GM10847 (cell line): ENCODE data around the gene NAPEPLD.

Experiments used
- POLR2A ChIP-seq: IDR thresholded peaks from 2 replicates; pipeline ENCODE4 v1.6.1; 2011; ENCODE audit not compliant: insufficient read length; ENCODE audit errors: extremely low read depth

NAPEPLD gene

DNA sequence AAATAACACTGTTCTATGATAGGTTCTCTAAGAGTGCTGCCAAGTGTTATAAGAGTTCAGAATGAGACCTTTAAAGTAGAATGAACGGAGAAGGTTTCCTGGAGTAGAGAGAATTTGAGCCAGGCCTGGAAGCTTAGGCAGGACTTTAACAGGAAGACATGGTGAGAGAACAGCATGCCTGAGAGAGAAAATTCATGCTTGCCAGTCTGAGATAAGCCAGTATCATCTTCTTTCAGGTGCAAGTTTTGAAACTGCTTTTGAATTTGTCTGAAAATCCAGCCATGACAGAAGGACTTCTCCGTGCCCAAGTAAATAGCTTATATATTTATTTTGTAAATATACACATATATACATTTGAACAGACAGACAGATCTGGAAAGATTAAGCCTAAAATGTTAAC, 51.9 kb downstream of the NAPEPLD start:
- no peak for TF ChIP-seq POLR2A

- no peak for TF ChIP-seq POLR2A
Observed at GRCh38 chr7:103094102-103094501, 54.8 kb downstream of the NAPEPLD start.

GRCh38 chr7:103093429-103093828, 55.5 kb downstream of the NAPEPLD start:
- no peak for TF ChIP-seq POLR2A

GRCh38 chr7:103083210-103083609, 65.7 kb downstream of the NAPEPLD start:
- TF ChIP-seq POLR2A = no peak

GRCh38 chr7:103082497-103082896, 66.4 kb downstream of the NAPEPLD start:
- TF ChIP-seq POLR2A = no peak

GRCh38 chr7:103080923-103081322, 68.0 kb downstream of the NAPEPLD start:
- TF ChIP-seq POLR2A = no peak

- TF ChIP-seq POLR2A = no peak
Observed at GRCh38 chr7:103079836-103080235, 69.1 kb downstream of the NAPEPLD start.

- TF ChIP-seq POLR2A = no peak
Observed at GRCh38 chr7:103077318-103077717, 71.6 kb downstream of the NAPEPLD start.

- TF ChIP-seq POLR2A = no peak
Observed at GRCh38 chr7:103076764-103077163, 72.1 kb downstream of the NAPEPLD start.

DNA sequence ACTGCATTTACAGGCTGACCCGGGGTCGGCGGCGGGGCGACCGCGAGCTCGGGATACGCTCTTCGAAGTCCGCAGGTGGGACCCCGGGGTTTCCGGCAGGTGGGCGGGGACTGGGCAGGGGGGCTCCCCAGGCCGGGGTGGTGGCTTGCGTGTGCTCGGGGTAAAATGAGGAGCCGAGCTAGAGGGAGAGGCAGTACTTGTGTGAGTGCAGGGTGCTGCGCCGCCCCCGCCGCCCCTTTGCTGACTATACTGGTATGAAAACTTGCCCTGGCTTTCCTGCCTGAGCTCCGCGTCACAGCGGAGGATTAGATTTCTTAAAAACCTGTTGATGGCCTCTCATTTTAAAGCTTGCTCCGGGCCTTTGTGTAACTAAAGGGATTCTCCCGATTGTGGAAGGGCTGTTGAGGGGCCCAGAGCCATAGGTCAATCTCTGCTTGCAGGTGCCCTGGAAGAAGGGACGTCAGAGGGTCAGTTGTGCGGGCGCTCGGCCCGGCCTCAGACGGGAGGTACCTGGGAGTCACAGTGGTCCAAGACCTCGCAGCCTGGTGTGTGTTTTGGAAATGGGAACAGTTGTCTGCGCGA, 73.5 kb downstream of the NAPEPLD start:
- TF ChIP-seq POLR2A = peak; percentile 3

GRCh38 chr7:103074519-103075336, 74.2 kb downstream of the NAPEPLD start, which contains the start of the genes ARMC10 and FBXL13:
ARMC10 (plus strand) TSS chr7:103075140; CDS start chr7:103075273, 133 bp downstream.
FBXL13 (minus strand) TSS chr7:103074796.
- peak; percentile 54 for TF ChIP-seq POLR2A

DNA sequence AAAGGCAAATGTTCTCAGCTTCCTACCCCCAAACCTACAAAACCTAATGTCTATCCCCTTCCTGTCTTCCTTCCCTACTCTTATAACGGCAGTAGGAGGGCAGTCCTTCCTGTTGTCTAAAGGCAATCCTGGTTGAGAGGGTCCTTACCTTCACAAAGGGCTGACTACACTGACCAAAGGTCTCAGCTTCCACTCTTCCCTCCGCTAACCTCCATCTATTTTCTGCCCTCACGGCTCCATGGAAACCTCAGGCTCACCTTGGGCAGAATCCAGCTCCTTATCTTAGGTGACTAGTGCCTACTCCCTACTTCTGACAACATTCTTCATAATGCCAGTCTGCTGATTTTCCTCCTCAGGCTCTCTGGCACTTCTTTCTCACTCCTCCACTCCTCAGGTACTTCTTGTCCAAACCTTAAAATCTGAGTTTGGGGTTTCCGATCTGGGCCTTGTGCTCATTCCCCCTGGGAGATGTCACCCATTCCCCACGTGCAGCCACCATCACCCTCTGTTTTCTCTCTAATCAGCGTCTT, 74.8 kb downstream of the NAPEPLD start:
- no peak for TF ChIP-seq POLR2A

DNA sequence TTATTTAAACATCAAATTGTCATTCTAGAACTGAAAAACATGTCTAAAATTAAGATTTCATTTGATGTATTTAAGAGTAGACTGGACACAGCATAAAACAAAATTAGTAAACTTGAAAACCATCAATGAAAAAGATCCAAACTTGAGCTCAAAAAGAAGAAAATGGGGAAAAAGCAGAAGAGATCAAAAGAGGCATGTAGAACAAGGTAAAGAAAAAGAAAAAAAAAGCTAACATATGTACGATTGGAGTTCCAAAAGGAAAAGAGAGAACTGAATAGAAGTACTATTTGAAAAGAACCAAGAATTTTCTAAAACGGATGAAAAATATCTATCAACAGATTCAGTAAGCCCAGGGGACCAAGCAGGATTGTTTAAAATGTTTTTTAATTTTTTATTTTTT, 77.9 kb downstream of the NAPEPLD start:
- TF ChIP-seq POLR2A = no peak

- no peak for TF ChIP-seq POLR2A
Observed at GRCh38 chr7:103068414-103069403, 80.2 kb downstream of the NAPEPLD start.

DNA sequence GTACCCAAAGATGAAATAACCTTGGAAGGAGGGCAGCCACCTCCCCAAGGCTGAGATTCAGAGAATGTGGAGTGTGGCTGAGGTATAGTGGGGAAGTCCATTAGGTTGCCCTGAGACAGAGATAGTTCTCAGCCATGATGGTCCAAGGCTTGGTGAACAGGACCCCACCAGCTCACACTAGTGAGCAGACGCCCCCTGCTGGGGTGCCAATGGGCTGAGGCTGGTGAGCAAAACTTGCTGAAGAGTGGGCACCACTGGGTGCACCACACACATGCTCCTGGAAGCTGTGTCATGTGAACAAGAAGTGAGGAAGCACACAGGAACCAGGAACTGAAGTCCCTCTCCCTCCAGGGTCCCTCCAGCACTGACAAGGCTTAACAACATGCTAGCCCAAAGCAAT, 83.2 kb downstream of the NAPEPLD start:
- TF ChIP-seq POLR2A = no peak

DNA sequence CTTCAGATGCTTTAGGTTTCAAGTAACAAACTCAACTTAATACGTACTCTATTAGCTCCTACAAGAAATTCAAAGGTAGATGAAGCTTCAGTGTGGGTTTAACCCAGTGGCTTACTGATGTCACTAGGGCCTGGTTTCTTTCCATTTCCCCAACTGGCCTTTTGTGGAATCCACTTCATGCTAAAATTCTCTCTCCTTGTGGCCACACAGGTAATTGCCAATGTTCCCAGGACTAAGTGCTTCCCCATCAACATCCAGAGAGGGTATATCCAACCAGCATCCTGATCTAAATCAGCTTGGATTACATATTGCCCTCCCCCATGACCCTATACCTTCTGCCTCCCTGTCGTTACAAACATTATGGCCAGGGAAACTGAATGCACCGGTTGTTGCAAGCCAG, 85.0 kb downstream of the NAPEPLD start:
- no peak for TF ChIP-seq POLR2A

DNA sequence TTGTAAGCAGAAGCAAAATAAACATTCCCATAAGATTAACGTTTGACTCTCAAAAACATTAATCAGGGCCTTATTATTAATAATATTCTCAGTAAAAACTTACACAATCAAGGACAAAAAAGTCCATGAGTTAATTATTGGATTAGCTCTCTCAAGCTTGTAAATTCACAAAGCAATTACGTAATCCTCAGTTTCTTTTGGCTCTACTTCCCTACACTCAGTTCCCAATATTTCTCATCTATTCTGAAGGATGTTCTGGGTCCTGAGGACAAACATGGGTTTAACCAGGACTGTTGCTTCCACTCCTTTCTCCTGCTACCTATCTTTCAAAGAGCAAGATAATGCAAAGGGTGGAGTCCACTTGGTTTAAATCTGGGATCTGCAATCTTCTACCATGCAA, 89.4 kb downstream of the NAPEPLD start:
- TF ChIP-seq POLR2A = no peak
